GM12874 (cell line): Measurements from ENCODE around the gene SPI1.

Experiments used
- TF ChIP-seq, protein P1 (sequence below): IDR thresholded peaks from 2 replicates; pipeline ENCODE4 v1.5.1; 2011; ENCODE audit warnings: low read depth, mild to moderate bottlenecking, control low read depth, low read length, moderate library complexity; ENCODE audit not compliant: insufficient read depth

The SPI1 gene

GRCh38 chr11:47394322-47395222, 16.2 kb upstream of the SPI1 start:
- TF ChIP-seq, protein P1, sequence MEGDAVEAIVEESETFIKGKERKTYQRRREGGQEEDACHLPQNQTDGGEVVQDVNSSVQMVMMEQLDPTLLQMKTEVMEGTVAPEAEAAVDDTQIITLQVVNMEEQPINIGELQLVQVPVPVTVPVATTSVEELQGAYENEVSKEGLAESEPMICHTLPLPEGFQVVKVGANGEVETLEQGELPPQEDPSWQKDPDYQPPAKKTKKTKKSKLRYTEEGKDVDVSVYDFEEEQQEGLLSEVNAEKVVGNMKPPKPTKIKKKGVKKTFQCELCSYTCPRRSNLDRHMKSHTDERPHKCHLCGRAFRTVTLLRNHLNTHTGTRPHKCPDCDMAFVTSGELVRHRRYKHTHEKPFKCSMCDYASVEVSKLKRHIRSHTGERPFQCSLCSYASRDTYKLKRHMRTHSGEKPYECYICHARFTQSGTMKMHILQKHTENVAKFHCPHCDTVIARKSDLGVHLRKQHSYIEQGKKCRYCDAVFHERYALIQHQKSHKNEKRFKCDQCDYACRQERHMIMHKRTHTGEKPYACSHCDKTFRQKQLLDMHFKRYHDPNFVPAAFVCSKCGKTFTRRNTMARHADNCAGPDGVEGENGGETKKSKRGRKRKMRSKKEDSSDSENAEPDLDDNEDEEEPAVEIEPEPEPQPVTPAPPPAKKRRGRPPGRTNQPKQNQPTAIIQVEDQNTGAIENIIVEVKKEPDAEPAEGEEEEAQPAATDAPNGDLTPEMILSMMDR: no peak

DNA sequence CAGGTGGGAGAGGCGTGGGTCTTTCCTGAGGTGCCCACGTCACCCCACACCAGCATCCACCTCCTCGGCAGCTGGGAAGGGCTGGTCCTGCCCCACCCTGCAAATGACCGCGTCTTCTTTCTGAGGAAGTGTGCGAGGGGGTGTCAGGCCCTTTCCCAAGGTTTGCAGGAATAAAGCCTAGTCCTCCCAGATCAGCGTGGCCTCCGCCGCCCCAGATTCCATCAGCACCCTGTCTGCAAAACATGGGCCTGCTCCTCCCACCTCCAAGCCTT, 15.6 kb upstream of the SPI1 start:
- TF ChIP-seq, protein P1: no peak

DNA sequence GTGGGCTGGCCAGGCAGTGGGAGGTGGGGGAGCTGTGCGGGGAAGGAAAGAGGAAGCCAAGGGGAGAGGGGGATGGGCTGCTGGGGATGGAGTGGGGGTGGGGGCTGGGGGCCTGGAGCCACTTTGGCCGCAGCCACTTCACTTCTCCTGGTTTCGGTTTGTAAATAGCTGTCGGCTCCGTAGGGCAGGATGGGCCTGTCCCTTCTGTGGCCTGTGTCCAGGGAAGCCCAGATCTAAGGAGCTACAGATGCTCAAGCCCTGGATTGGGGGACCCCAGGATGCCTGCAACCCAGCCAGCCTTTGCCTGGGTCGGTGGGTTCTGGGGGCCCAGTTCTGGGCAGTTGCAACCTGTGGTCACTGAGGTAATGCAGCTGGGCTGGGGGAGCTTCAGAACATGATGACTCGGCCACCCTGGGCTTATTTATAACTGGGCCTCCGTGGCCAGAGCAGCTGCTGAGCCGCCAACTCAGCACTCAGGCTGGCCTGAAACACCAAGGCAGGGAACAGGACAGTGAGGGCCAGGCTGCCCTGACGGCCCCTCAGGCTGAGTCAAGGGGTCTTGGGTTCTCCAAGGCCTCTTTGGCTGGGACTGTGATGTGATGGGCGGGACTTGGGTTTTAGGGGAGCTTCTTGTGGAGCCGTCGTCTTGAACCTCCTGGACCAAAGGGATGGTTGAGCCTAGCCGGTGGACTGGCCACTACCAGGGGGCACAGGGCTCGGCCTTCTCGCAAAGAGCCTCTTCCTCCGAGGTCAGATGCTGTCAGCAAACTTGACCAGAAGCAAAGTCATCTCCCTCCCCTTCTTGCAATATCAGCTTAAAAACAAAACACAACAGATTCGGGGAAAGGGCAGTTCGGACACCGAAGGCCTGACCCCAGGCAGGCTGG, 15.1 kb upstream of the SPI1 start:
- TF ChIP-seq, protein P1: no peak

- TF ChIP-seq, protein P1: no peak
Measured at GRCh38 chr11:47392546-47393162, 14.3 kb upstream of the SPI1 start.

DNA sequence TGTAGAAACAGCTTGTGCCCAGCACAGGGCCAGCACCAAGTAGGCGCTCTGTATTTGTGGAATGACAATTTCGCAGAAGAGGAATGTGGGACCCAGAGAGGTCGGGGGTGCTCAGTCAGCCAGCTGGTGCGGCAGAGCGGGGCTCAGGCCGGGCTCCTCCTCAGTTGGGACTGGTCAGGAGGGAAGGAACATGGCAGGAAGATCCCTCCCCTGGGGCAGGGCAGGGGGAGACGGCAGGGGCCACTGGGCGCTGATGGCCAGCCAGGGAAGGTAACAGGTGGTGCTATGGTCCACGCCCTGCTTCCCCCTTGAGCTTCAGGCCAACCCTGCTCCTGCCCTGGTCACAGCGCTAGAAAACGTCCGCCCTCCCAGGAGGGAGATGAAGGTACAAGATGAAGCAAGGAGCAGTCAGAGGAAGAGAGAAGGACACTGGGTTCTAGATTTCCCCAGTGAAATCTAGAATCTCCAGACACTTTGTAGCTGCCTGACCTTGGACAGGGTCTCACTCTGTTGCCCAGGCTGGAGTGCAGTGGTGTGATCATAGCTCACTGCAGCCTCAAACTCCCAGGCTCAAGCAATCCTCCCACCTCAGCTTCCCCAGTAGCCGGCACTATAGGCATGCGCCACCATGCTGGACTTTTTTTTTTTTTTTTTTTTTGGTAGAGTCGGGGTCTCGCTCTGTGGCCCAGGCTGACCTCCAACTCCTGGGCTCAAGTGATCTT, 13.5 kb upstream of the SPI1 start:
- TF ChIP-seq, protein P1: no peak

DNA sequence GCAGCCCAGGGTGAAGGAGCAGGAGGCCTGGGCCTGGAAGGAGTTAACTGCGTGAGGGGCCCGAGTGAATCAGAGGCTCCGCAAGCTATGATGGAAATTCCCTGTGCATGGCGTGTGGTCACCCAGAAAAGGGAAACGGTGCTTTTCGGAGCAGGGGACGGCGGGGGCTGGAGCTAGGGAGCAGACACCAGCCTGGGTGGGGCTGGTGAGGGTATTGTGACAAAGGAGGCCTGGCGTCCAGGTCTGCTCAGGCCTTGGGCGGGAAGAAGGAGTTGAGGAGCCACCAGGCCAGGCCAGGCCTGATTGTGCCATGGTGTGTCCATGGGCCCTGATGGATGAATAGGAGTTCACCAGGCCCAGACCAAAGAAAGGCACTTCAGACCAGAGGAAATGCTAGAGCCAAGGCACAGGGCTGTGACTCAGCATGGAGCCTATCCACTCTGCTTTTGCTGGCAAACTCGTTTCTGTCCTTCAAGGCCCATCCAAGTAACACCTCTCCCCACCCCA, 12.8 kb upstream of the SPI1 start:
- TF ChIP-seq, protein P1: no peak
